HepG2 (cell line): ENCODE measurements around the gene PGRMC1. TPM values are rescaled to one million over a fixed set of nuclear protein-coding genes. Genes with fewer than 3 reads are reported as not detected.

ENCODE experiments used
- ATAC-seq: fragments of 200-7000 bp; cut with Tn5 transposase; 3 replicates; pipeline ENCODE4 v1.9.1; 2020; ENCODE audit warnings: mild to moderate bottlenecking, moderate library complexity
- Bru-seq: library from RNA; stranded (reverse); fragments of 400-500 nt; gene quantifications from one replicate; lab custom pipeline; 2021; lab: Mats Ljungman, UMichigan
- BruChase-seq, 2 experiments: library from RNA; stranded (reverse); fragments of 400-500 nt; gene quantifications; one replicate each; lab custom pipeline; 2021; lab: Mats Ljungman, UMichigan
- BruUV-seq: library from RNA; stranded (reverse); fragments of 400-500 nt; replicated peaks from 2 replicates; lab custom pipeline; 2021; lab: Mats Ljungman, UMichigan
- CTCF ChIA-PET: fragments of 300-600 bp; formaldehyde crosslinking; extraction: SDS; loops from one replicate; lab custom pipeline; 2021; ENCODE audit warnings: low total read pairs, inconsistent platforms, low intra/inter-chr PET ratio; lab: Yijun Ruan, JAX
- POLR2A ChIA-PET: fragments of 350-600 bp; sonication (Branson Sonifier 250); formaldehyde crosslinking; loops from one replicate; lab custom pipeline; 2020; ENCODE audit warnings: antibody characterized with exemption, inconsistent platforms; lab: Yijun Ruan, JAX
- DNase-seq: peaks from one replicate; pipeline ENCODE4 v3.0.0-alpha.2; 2015; ENCODE audit warnings: low spot score
- FAIRE-seq: peaks from 3 replicates; lab custom pipeline; 2011; peaks lifted over from hg19 to GRCh38; lab: Jason Lieb, UNC
- H2AFZ ChIP-seq: one replicate; pipeline ENCODE4 v1.6.1; 2011; ENCODE audit warnings: low read length, inconsistent platforms
- H3K27ac ChIP-seq: fragments of 300-600 bp; 3 replicates; pipeline ENCODE4 v1.8.0; 2011; ENCODE audit warnings: mixed run types, mild to moderate bottlenecking, mixed read lengths, low read length, inconsistent platforms; ENCODE audit not compliant: insufficient read depth; ENCODE audit errors: extremely low read length
- H3K27me3 ChIP-seq, 2 experiments: fragments of 200-600 bp in 1 of 2; 2 replicates in 1 of 2; 3 replicates in 1 of 2; pipeline versions ENCODE4 v1.6.0 to v1.8.0; 2011; ENCODE audit warnings: low read length in 2 of 2, mild to moderate bottlenecking in 2 of 2, moderate library complexity in 2 of 2, inconsistent platforms in 1 of 2; ENCODE audit not compliant: insufficient read depth in 2 of 2, control insufficient read depth in 1 of 2
- H3K36me3 ChIP-seq, 2 experiments: fragments of 200-600 bp in 1 of 2; replicated peaks in 1 of 2; 2 replicates in 1 of 2; 3 replicates in 1 of 2; pipeline versions ENCODE4 v1.5.1 to v1.8.0; 2011; ENCODE audit warnings: low read length in 2 of 2, inconsistent platforms in 1 of 2; ENCODE audit not compliant: insufficient read depth in 2 of 2, control insufficient read depth in 1 of 2
- H3K4me1 ChIP-seq: 2 replicates; pipeline ENCODE4 v1.5.1; 2012; ENCODE audit warnings: low read length, inconsistent platforms; ENCODE audit not compliant: insufficient read depth
- H3K4me2 ChIP-seq: 2 replicates; pipeline ENCODE4 v1.6.0; 2011; ENCODE audit warnings: low read depth, low read length, inconsistent platforms
- H3K4me3 ChIP-seq, 3 experiments: fragments of 200-600 bp in 1 of 3; sonication (generic), shearing (Covaris generic) in 1 of 3; replicated peaks in 1 of 3; 2 replicates each; pipeline ENCODE4 v1.5.1; 2011 to 2016; ENCODE audit warnings: low read length in 3 of 3, inconsistent platforms in 2 of 3, low read depth in 2 of 3, mild to moderate bottlenecking in 2 of 3, control low read depth in 1 of 3, mixed read lengths in 1 of 3; ENCODE audit not compliant: insufficient read depth in 1 of 3
- H3K79me2 ChIP-seq: one replicate; pipeline ENCODE4 v1.6.1; 2011; ENCODE audit warnings: low read length, inconsistent platforms; ENCODE audit not compliant: insufficient read depth
- H3K9ac ChIP-seq: 2 replicates; pipeline ENCODE4 v1.6.0; 2011; ENCODE audit warnings: mild to moderate bottlenecking, low read depth, low read length, inconsistent platforms; ENCODE audit not compliant: insufficient read depth
- H3K9me3 ChIP-seq: 2 replicates; pipeline ENCODE4 v1.5.1; 2012; ENCODE audit warnings: mild to moderate bottlenecking, low read length
- H4K20me1 ChIP-seq: 2 replicates; pipeline ENCODE4 v1.6.0; 2011; ENCODE audit warnings: inconsistent platforms, mild to moderate bottlenecking, low read length, moderate library complexity; ENCODE audit not compliant: insufficient read depth
- AKAP8 ChIP-seq: sonication (generic); formaldehyde crosslinking; IDR thresholded peaks from 2 replicates; pipeline ENCODE4 v1.5.1; 2020; ENCODE audit warnings: mild to moderate bottlenecking, missing genetic modification reagents
- BCL6 ChIP-seq: IDR thresholded peaks from 2 replicates; pipeline ENCODE4 v1.6.1; 2016; ENCODE audit warnings: missing genetic modification reagents, missing compliant biosample characterization
- IKZF4 ChIP-seq: sonication (generic); formaldehyde crosslinking; IDR thresholded peaks from 2 replicates; pipeline ENCODE4 v1.5.1; 2020; ENCODE audit warnings: borderline replicate concordance, mild to moderate bottlenecking, low read depth, missing genetic modification reagents; ENCODE audit errors: not compliant biosample characterization
- KDM6A ChIP-seq: IDR thresholded peaks from 2 replicates; pipeline ENCODE4 v1.6.1; 2016; ENCODE audit warnings: low read depth
- RBFOX2 ChIP-seq: fragments of 200-400 bp; formaldehyde crosslinking; IDR thresholded peaks from 2 replicates; pipeline ENCODE4 v1.6.1; 2017; ENCODE audit warnings: low read depth, mild to moderate bottlenecking, low read length
- RBM39 ChIP-seq: fragments of 200-400 bp; formaldehyde crosslinking; IDR thresholded peaks from one replicate; pipeline ENCODE4 v1.6.1; 2018; ENCODE audit warnings: antibody characterized with exemption, mild to moderate bottlenecking, low read depth, low read length; ENCODE audit not compliant: poor library complexity, severe bottlenecking
- TAF1 ChIP-seq: sonication (generic); formaldehyde crosslinking; IDR thresholded peaks from 2 replicates; pipeline ENCODE4 v1.4.0; 2020; ENCODE audit warnings: missing genetic modification reagents
- TGIF2 ChIP-seq: IDR thresholded peaks from 2 replicates; pipeline ENCODE4 v1.6.1; 2016; ENCODE audit warnings: control low read depth, missing compliant biosample characterization
- YY1 ChIP-seq: IDR thresholded peaks from 2 replicates; pipeline ENCODE4 v1.6.1; 2011; ENCODE audit warnings: low read length, low read depth, moderate library complexity, mild to moderate bottlenecking; ENCODE audit not compliant: insufficient read depth, insufficient replicate concordance
- WGBS: methylation state at CpG from one replicate; pipeline ENCODE4 v1.1.6; 2017; ENCODE audit warnings: low lambda C conversion rate; 5-methylcytosine and 5-hydroxymethylcytosine counted together
- in situ Hi-C: cut with HindIII; loops from 2 replicates; pipeline ENCODE4 v1.10.0; 2017; ENCODE audit warnings: low pct_unique_long_range_greater_than_20kb; ENCODE audit not compliant: extremely low pct_ligation_motif_present
- intact Hi-C: fragments of 100-400 bp; cut with micrococcal nuclease; formaldehyde crosslinking; loops from one replicate; pipeline ENCODE4 v1.10.0; 2022; ENCODE audit not compliant: unreplicated experiment
- long read RNA-seq, 2 experiments: library from RNA in 1 of 2; library from polyadenylated mRNA in 1 of 2; stranded (forward) in 1 of 2; unstranded in 1 of 2; transcript quantifications; one replicate each; pipeline ENCODE4 v2.0.0, GENCODE V29; 2019 to 2022
- polyA minus RNA-seq, 3 experiments: library from RNA; depleted of rRNA, polyadenylated mRNA; stranded (reverse); fragments of >200 nt; gene quantifications; 2 replicates each; pipeline ENCODE4 v1.2.3, GENCODE V29; 2011; ENCODE audit warnings: low replicate concordance in 1 of 3
- polyA plus RNA-seq, 8 experiments: library from polyadenylated mRNA; depleted of rRNA in 3 of 8; stranded (reverse) in 7 of 8; unstranded in 1 of 8; fragments of >200 nt; fragmentation: Illumina TruSeq in 4 of 8; extraction: Trizol in 4 of 8; gene quantifications; 2 replicates each; pipeline versions ENCODE4 v1.2.1 to v1.2.3, GENCODE V29; 2011 to 2016; ENCODE audit warnings: low read depth in 4 of 8, missing spikeins in 1 of 8, mixed read lengths in 1 of 8; ENCODE audit not compliant: insufficient read depth in 1 of 8
- total RNA-seq, 5 experiments: library from RNA; depleted of rRNA; stranded (reverse); fragments of >200 nt; fragmentation: Illumina TruSeq; extraction: Trizol; gene quantifications; 2 replicates each; pipeline ENCODE4 v1.2.3, GENCODE V29; 2016; ENCODE audit warnings: low read depth in 1 of 5
- TF ChIP-seq, protein P1 (sequence below): IDR thresholded peaks from 2 replicates; pipeline ENCODE4 v1.6.1; 2016; ENCODE audit warnings: mild to moderate bottlenecking
- TF ChIP-seq, protein P2 (sequence below): sonication (generic); formaldehyde crosslinking; conservative IDR thresholded peaks from 2 replicates; pipeline ENCODE4 v1.8.1; 2023; ENCODE audit warnings: missing genetic modification reagents
- TF ChIP-seq, protein P3 (sequence below): sonication (generic); formaldehyde crosslinking; IDR thresholded peaks from 2 replicates; pipeline ENCODE4 v1.9.0; 2022; ENCODE audit warnings: missing genetic modification reagents, mild to moderate bottlenecking, borderline replicate concordance

PGRMC1 gene
- total RNA-seq (2016; rRNA removed; fragmentation: Illumina TruSeq; extraction: Trizol), result 75.8 and 124 TPM in 2 replicates
- total RNA-seq (2016; cell fraction: cytosol; rRNA removed; fragmentation: Illumina TruSeq; extraction: Trizol; ENCODE audit: low read depth), result 15.5 and 16.5 TPM in 2 replicates
- 79.1 and 122 TPM in 2 replicates for total RNA-seq (2016; cell fraction: insoluble cytoplasmic fraction; rRNA removed; fragmentation: Illumina TruSeq; extraction: Trizol)
- total RNA-seq (2016; cell fraction: membrane; rRNA removed; fragmentation: Illumina TruSeq; extraction: Trizol), result 44.8 and 47.9 TPM in 2 replicates
- 102 and 116 TPM in 2 replicates for total RNA-seq (2016; cell fraction: nucleus; rRNA removed; fragmentation: Illumina TruSeq; extraction: Trizol)
- 42.2 and 44.7 TPM in 2 replicates for polyA plus RNA-seq (2011; rRNA removed)
- polyA plus RNA-seq (2011; cell fraction: cytosol; rRNA removed), result 33.9 and 40.5 TPM in 2 replicates
- polyA plus RNA-seq (2011; cell fraction: nucleus; rRNA removed), result 21.5 and 23.2 TPM in 2 replicates
- polyA plus RNA-seq (2012), result 71.4 and 76.9 TPM in 2 replicates
- 16.0 and 16.3 TPM in 2 replicates for polyA plus RNA-seq (2016; cell fraction: cytosol; fragmentation: Illumina TruSeq; extraction: Trizol; ENCODE audit: low read depth)
- polyA plus RNA-seq (2016; cell fraction: insoluble cytoplasmic fraction; fragmentation: Illumina TruSeq; extraction: Trizol; ENCODE audit: low read depth), result 75.3 and 80.9 TPM in 2 replicates
- polyA plus RNA-seq (2016; cell fraction: membrane; fragmentation: Illumina TruSeq; extraction: Trizol; ENCODE audit: low read depth), result 29.1 and 30.4 TPM in 2 replicates
- 155 and 169 TPM in 2 replicates for polyA plus RNA-seq (2016; cell fraction: nucleus; fragmentation: Illumina TruSeq; extraction: Trizol; ENCODE audit: insufficient read depth, low read depth)
- polyA minus RNA-seq (2011; rRNA and poly(A)+ RNA removed; ENCODE audit: low replicate concordance), result 26.3 and 32.7 TPM in 2 replicates
- polyA minus RNA-seq (2011; cell fraction: cytosol; rRNA and poly(A)+ RNA removed), result 39.7 and 41.7 TPM in 2 replicates
- polyA minus RNA-seq (2011; cell fraction: nucleus; rRNA and poly(A)+ RNA removed), result 11.1 and 17.4 TPM in 2 replicates
- Bru-seq, nascent RNA, result percentile 80 among the genes with signal in this experiment
- percentile 94 among the genes with signal in this experiment for BruChase-seq, experiment 1, labeled RNA remaining after a 6-hour chase
- BruChase-seq, experiment 2, labeled RNA remaining after a 2-hour chase, result percentile 86 among the genes with signal in this experiment
- long read RNA-seq, experiment 1, transcript PGRMC1-201 (3 exons, 1,911 nt), result major isoform, 111 of 119 reads
- long read RNA-seq, experiment 1, partial matches to known transcripts, result 4 of 119 reads
- long read RNA-seq, experiment 1, other reads (novel, unspliced or antisense), result 4 of 119 reads
- long read RNA-seq, experiment 2, transcript PGRMC1-201 (3 exons, 1,911 nt), result major isoform, 21 of 134 reads
- long read RNA-seq, experiment 2, partial matches to known transcripts, result 85 of 134 reads
- long read RNA-seq, experiment 2, other reads (novel, unspliced or antisense), result 28 of 134 reads

DNA sequence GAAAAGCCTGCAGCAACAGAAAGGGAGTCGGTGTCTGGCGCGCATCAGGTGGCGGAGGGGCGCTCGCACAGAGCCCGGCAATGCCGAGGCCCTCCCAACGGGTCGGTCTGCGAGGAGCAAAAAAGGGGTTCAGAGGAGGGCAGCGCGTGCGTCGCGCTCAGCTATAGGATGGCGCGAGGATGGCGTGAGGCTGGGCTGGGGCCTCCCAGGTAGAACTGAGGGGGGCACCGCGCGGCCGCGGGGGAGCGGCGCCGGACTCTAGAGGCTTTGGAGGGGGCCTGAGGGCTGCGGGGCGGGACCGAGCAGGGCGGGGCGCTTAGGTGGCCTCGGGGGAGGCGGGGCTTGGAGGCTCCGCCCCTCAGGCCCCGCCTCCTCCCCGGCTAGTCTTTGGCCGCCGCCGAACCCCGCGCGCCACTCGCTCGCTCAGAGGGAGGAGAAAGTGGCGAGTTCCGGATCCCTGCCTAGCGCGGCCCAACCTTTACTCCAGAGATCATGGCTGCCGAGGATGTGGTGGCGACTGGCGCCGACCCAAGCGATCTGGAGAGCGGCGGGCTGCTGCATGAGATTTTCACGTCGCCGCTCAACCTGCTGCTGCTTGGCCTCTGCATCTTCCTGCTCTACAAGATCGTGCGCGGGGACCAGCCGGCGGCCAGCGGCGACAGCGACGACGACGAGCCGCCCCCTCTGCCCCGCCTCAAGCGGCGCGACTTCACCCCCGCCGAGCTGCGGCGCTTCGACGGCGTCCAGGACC lies at the start of gene PGRMC1:
PGRMC1 (plus strand) TSS at position 414 of the 751 bp plus-strand sequence; CDS start at position 493, 79 bp downstream.
- in situ Hi-C loops (no loop called here), intact Hi-C loops (loop anchor here (5.0 to 10.0 kb wide), 2 partner anchors 261 to 479 kb away; partner anchors contain the start of gene LONRF3)
- H3K4me3 ChIP-seq, result peak within 1 kb of the TSS; percentile 80
- peak; percentile 94 for ATAC-seq
- peak within 1 kb of the TSS; percentile 75 for H3K27ac ChIP-seq
- no peaks in the 10 kb centered on the region; a peak in 1 of 5 replicates for H3K27me3 ChIP-seq
- H3K36me3 ChIP-seq, result 0 out of 5 replicates have a peak, but pooled peaks cover 0 to 2% of the 10 kb centered on the region in 2 experiments
- no peaks in the 10 kb centered on the region for H3K9me3 ChIP-seq
- H3K79me2 ChIP-seq, result peaks cover 35% of the 10 kb centered on the region
- POLR2A ChIA-PET, result interaction anchor here (0.8 kb wide), 1 partner anchor 232 kb away, joined by 3 read pairs; the partner anchor contains the start of gene SLC25A5
- WGBS, result 0% methylated on average over 3 of the region's 82 CpGs
- no peak within 1 kb of the TSS for H2AFZ ChIP-seq
- H3K4me2 ChIP-seq, result peak within 1 kb of the TSS; percentile 81
- CTCF ChIA-PET, result no interaction called here
- no peak for FAIRE-seq
- peak; percentile 55 for DNase-seq
- TSS peak; percentile 81 for BruUV-seq
- peaks cover 42% of the 10 kb centered on the region for H3K4me1 ChIP-seq
- peak within 1 kb of the TSS; percentile 81 for H3K9ac ChIP-seq
- H4K20me1 ChIP-seq, result no peaks in the 10 kb centered on the region
- TF ChIP-seq YY1 (peak; percentile 82), KDM6A (CRISPR knock-in tag) (no peak), IKZF4 (CRISPR knock-in tag) (no peak), TAF1 (CRISPR knock-in tag) (peak; percentile 92), AKAP8 (CRISPR knock-in tag) (no peak), RBM39 (peak; percentile 88), TGIF2 (CRISPR knock-in tag) (no peak), BCL6 (CRISPR knock-in tag) (0 out of 2 replicates have a peak, but pooled peaks have one; percentile 5), RBFOX2 (peak; percentile 84)
- TF ChIP-seq, protein P1, sequence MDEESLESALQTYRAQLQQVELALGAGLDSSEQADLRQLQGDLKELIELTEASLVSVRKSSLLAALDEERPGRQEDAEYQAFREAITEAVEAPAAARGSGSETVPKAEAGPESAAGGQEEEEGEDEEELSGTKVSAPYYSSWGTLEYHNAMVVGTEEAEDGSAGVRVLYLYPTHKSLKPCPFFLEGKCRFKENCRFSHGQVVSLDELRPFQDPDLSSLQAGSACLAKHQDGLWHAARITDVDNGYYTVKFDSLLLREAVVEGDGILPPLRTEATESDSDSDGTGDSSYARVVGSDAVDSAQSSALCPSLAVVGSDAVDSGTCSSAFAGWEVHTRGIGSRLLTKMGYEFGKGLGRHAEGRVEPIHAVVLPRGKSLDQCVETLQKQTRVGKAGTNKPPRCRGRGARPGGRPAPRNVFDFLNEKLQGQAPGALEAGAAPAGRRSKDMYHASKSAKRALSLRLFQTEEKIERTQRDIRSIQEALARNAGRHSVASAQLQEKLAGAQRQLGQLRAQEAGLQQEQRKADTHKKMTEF, result peak; percentile 67; the same call in 1 of the 2 replicates
- TF ChIP-seq, protein P2, sequence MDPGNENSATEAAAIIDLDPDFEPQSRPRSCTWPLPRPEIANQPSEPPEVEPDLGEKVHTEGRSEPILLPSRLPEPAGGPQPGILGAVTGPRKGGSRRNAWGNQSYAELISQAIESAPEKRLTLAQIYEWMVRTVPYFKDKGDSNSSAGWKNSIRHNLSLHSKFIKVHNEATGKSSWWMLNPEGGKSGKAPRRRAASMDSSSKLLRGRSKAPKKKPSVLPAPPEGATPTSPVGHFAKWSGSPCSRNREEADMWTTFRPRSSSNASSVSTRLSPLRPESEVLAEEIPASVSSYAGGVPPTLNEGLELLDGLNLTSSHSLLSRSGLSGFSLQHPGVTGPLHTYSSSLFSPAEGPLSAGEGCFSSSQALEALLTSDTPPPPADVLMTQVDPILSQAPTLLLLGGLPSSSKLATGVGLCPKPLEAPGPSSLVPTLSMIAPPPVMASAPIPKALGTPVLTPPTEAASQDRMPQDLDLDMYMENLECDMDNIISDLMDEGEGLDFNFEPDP, result 0 out of 2 replicates have a peak, but pooled peaks have one; percentile 27
- TF ChIP-seq, protein P3, sequence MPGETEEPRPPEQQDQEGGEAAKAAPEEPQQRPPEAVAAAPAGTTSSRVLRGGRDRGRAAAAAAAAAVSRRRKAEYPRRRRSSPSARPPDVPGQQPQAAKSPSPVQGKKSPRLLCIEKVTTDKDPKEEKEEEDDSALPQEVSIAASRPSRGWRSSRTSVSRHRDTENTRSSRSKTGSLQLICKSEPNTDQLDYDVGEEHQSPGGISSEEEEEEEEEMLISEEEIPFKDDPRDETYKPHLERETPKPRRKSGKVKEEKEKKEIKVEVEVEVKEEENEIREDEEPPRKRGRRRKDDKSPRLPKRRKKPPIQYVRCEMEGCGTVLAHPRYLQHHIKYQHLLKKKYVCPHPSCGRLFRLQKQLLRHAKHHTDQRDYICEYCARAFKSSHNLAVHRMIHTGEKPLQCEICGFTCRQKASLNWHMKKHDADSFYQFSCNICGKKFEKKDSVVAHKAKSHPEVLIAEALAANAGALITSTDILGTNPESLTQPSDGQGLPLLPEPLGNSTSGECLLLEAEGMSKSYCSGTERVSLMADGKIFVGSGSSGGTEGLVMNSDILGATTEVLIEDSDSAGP, result peak; percentile 56; the same call in 1 of the 2 replicates
